KOPT-K1 (cell line): ENCODE measurements around the gene ARHGAP26.

Source experiments
- H3K27ac ChIP-seq: fragments of 200-600 bp; sonication (generic); 2 replicates; pipeline ENCODE4 v1.5.1; 2016; ENCODE audit warnings: antibody characterized with exemption, mild to moderate bottlenecking, low read depth, low read length; ENCODE audit not compliant: poor library complexity, severe bottlenecking
- H3K36me3 ChIP-seq: fragments of 200-600 bp; sonication (generic); 2 replicates; pipeline ENCODE4 v1.5.1; 2017; ENCODE audit warnings: antibody characterized with exemption, mild to moderate bottlenecking, low read length, moderate library complexity; ENCODE audit not compliant: insufficient read depth
- H3K9me3 ChIP-seq: fragments of 200-600 bp; sonication (generic); 2 replicates; pipeline ENCODE4 v1.5.1; 2017; ENCODE audit warnings: antibody characterized with exemption, low read length, mild to moderate bottlenecking; ENCODE audit not compliant: insufficient read depth, poor library complexity, severe bottlenecking

The ARHGAP26 gene

DNA sequence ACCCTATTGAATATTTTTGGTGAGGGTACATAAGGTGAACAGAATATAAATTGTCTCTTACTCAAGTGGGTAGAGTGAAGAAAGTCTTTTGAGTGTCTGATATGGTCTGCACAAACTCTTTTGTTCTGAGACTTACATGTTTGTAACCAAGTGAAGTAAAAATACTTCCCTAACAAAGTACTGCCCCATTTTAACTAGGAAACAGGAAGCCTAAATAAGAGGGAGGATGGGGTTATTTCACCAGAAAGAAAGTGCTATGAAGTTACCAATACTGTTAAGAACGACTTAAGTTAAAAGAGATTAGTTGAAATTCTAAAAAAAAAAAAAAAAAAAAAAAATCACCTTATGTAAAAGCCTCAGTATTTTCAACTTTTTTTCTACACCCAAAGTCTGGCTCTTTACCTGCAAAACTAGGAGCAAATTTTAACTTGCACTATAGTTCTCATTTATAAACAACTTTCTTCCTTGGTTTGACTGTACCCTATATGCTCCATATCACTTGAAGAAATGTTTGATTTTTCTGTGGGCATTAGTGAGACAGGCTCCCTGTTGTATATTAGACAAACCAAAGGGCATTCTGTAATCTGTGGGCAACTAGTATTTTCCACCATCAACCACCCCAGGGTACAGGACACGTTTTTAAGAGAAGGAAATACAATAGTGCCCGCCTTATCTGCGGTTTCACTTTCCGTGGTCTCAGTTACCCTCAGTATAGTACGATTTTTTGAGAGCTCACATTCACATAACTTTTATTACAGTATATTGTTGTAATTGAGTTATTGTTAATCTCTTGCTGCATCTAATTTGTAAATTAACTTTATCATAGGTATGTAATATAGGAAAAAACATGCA, 505.6 kb downstream of the ARHGAP26 start:
- peak overlapping the region; percentile 35 for H3K27ac ChIP-seq
- peaks cover 14% of the 10 kb centered on the region; the same call in 1 of the 2 replicates for H3K36me3 ChIP-seq
- H3K9me3 ChIP-seq: no peaks in the 10 kb centered on the region

DNA sequence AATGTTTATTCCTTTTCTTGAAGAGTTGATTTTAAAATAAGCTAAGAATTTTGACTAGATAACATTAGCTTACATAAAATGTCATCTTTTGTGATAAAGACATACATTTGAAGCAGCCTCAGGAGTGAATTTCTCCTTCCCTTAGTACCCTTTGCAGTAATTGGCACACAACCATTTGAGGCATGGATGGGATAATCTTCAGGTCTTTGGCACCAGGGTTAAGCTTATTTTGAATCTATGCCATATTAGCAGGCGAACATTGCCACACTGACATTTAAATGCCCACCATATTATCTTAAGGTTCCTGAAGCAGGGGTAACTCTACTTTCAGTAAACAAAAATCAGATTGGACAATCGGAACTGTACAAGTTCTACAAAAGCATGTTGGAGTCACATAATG, 507.4 kb downstream of the ARHGAP26 start:
- Histone ChIP-seq H3K27ac (no peak overlapping the region), H3K9me3 (no peaks in the 10 kb centered on the region), H3K36me3 (peaks cover 32% of the 10 kb centered on the region)
